Left forelimb (tissue), 1 donor: Measurements from ENCODE around the gene ENOX1.

Source experiments
- DNase-seq: peaks from one replicate; pipeline ENCODE4 v3.0.0-alpha.2; 2018; ENCODE audit warnings: low spot score

The ENOX1 gene

DNA sequence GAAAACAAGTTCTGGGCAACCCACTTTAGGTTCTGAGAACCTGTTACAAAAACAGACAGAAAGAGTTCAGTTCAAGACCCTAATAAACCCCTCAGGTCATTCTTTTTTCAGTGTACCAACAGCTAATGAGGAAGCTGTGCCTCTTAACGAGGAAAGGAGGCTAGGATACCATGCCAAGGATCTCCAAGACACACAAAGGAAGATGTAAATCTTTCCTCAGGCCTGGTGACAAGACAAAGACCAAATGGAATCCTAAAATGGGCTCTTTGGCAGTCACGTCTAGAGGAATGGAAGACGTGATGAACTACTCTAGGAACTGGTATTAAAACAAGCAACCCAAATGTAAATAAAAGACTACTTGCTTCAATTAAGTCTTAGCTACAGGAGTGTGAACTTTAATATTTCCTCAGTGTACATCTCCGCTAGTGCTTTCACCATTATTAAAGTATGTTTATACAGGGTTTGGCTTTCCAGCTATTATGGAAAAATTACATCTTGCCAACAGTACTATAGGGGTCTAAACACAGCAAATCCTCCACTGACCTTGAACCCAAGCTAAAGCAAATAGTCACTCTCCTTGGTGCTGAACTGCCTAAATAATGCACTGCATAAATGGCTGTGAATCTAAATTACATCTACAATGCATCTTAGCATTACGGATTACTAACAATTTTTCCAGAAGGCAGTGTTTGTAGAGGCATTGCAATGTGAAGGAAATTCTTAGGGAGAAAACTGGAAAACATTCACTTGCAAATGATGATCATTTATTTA, 42.3 kb downstream of the ENOX1 start:
- DNase-seq = no peak

DNA sequence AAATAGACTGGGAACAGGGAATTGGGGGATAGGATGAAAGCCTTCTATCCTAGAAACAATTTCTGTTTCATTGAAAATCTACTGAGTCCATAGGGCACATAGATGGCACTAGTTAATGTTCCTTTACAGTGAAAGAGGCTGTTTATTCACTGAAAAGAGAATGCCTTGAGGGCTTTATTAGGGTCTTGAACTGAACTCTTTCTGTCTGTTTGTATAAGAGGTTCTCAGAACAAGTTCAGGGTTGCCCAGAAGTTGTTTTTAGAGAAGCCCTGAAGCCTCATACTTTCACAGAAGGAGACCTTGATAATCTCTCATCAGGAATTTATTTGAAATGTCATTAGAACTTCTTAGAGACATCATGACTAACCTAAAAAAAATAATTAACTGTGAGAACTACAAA, 43.9 kb downstream of the ENOX1 start:
- no peak for DNase-seq

DNA sequence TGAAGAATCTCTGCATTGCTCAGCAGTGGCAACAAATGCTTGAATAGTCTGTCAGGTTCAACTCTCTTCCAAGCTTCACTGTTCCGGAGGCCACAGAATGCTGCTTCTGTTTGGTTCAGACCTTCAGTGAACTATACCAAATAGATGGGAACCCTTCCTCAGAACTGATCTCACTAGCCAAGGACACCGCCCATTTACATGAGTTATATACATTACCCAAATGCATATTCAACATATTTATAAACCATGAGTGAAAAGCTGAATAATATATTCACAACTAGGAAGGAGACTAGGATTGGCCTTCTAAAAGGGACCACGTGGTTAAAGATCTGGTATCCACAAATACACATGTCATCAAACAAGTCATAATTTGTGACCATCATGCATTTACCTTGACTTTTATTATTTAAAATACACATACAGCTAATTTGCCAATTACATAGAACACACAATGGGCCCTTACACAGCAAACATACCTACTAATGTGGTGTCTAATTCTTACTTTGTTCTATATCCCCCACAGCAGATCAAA, 49.3 kb downstream of the ENOX1 start:
- DNase-seq = no peak

DNA sequence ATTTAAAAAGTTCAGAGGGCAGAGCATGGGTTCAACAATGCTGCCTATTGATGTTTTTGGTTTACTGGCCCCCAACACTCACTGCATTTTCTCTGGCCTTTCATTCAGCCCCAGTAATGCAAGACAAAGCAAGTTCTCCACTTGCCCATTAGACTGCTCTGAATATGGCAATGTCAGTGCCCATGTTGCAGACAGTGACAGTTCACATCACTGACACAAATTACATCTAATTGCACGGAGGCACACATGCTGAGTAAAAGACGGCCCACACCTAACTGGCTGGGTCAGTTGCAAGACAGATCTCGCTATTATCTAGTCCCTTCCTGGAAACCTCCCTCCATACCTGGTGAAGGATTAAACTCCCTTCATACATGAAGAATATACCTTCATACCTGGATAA, 54.0 kb downstream of the ENOX1 start:
- DNase-seq = no peak

DNA sequence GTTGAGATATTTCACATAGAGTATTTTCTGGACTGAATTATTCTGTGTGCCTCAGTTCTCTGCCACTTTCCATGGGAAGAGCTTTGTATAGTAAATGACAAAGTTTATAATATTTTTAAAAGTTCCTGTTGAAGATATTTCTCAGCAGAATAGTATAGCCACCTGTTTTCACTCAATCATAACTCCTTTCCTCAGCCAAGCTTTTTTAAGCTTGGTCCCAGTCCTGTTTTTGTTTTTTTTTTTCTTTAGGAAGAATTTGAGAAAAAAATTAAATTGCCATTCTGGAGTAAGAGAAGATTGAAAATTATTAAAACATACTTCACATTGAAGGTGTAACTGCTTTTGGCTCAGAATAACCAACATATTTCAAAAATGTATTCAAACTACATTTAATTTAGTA, 55.5 kb downstream of the ENOX1 start:
- no peak for DNase-seq

DNA sequence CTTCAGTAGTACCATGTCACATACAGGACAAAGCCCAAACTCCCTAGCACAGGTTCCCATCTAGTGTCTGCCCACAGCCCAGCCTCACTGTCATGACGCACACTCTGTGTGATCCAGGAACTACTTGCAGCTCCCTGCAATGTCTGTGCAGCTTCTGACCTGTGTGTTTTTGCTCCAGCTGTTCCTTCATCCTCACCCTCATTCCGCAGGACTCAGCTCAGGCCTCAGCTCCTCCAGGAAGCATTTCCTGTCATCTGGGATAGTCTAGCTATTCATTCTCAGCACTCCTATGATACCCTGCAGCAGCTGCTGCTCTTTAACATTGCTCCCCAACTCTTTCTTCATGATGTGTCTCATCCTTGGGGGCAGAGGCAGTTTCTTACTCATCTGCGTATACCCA, 56.1 kb downstream of the ENOX1 start:
- DNase-seq = peak; percentile 68

DNA sequence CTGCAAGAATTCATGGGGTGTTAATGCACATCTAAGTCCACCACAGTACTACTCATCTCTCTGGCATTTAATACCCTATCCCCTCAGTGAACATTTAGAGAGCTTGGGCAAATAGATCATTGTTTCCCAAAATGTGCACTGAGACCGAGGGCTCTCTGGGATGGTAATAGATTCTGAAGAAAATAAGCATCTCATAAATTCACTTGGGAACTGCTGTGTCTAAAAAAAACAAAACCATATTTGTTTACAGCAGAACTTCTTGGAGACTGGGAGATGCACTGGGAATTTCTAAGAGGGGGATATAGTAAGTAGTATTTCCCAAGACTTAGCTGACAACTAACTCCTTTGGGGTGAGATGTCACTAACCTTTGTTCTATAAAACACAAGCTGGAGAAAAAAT, 58.4 kb downstream of the ENOX1 start:
- no peak for DNase-seq

DNA sequence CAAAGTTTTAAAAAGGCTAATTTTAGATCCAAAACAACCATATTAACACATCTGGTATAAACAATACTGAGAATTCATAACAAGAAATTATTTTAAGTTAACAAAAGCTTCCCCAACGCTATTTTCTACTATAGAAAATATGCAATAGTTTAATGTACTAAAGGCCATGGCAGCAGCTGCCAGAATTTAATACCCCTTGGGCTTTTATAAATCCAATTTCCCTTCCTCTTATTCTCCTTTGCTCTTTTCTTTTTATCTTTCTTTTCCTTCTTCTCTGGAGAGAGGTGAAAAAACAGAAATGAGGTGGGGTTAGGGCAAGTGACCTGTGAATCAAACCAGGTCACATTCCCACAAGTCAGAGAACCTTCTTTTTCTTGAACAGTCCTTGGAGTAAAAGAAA, 58.9 kb downstream of the ENOX1 start:
- no peak for DNase-seq

DNA sequence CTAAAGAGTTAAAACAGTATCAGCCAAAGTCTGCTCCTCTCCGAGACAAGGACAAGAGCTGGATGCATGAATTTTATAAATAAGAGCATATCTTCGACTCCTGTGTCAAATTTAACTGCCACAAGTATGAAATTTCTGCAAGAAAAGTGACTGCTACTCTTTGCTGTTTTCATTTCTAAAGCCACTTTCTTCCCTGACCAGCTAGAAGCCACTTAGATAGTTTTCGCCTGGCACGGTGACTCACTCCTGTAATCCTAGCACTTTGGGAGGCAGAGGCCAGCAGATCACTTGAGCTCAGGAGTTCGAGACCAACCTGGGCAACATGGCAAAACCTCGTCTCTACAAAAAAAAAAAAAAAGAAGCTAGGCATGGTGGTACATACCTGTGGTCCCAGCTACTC, 61.3 kb downstream of the ENOX1 start:
- DNase-seq = no peak

DNA sequence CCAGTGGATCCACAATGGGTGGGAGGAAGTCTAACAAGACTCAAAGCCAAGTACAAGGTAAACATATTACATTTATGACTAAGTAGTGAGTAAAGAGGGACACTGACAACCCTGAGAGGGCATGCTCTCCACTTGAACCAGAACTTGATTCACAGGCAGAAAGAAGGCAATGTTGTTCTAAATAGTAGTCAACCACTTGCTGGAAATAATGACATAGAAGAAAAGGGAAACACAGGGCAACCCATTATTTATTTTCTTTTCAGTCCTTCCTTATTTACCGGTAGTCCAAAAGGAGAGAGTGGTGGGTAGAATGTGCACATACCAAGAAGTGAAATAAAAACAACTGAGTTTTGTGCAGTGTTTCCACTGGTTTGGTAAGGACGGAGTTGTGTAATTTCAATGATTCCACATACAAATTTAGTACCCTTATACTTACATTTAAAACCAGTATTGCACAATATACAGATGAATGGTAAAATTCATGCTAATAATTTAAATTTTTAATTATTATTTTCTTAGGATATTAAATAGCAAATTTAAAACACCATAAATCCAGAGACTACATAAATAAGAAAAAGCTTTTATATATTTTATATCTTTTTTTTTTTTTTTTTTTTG, 65.9 kb downstream of the ENOX1 start:
- no peak for DNase-seq

DNA sequence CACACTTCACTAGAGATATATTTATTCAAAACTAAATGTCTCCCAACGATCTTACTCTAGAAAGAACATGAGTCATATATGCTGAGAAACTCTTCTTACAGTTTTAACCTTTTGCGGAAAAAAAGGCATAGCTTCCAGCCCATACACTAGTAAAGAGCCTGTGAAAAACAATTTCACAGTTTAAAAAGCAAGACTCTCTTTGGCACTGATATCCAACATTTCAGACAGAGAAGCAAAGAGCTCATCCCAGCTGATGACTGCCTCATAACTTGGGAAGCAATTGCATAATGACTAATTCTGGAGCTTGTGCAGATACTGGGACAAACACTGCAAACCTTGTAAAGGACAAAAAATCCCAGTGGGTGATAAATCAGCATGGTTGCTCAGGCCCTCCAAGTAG, 88.0 kb downstream of the ENOX1 start:
- no peak for DNase-seq

DNA sequence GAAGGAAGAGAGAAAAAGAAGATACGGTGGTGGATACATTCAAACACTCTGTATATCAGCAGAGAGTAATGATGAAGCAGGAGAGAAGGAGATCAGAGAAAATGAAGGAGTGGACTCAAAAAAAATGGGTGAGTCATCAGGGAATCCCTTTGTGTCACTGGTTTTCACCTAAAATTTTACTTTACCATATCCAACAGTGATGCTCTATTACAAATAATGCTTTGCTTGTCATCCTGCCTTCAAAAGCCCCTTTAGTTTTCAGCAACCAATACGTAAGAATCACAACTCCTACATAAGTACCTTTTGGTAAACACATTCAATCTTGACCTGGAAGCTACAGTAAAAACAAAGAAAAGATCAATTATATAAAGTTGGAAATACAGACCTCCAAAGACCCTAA, 88.8 kb downstream of the ENOX1 start:
- no peak for DNase-seq

DNA sequence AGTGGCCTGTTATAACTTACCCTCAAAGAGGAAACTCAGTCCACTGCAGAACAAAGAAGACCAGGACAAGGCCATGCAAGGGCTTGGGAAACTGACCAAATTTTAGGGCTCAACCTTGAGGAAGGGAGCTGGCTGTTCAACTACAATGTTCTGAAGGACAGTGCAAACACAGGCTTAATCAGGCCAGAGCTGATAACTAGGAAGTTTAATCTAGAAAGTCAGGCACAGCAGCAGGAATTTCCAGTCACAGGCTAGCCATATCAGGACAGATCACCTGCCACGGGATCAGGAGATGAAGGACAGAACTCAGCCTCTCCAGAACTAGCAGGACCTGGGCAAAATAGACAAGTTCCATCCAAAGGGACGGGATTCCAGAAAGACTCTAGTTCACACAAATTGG, 89.4 kb downstream of the ENOX1 start:
- DNase-seq = no peak

DNA sequence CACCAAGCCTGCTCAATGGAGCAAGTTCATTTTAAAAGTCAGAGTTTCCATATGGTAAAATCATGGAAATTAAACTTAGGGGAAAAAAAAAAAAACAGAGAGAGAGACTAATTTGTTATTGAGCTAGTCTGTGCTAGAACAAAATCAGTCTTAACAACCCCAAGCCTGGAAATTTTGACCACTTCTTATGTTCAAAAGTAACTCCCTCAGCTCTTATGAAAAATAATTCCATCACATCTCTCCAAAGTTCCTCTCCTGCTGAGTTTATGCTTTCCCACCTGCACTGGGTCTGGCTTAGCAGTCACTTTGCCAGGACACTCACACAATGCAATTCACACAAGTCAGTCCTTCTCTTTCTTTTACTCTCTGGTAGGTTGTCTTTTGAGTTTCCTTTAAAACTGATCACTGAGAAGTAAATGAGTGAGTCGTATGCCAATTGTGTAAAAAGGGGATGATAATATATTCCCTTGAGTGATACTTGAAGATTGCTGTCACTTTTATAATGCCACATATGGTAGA, 92.6 kb downstream of the ENOX1 start:
- DNase-seq = no peak

DNA sequence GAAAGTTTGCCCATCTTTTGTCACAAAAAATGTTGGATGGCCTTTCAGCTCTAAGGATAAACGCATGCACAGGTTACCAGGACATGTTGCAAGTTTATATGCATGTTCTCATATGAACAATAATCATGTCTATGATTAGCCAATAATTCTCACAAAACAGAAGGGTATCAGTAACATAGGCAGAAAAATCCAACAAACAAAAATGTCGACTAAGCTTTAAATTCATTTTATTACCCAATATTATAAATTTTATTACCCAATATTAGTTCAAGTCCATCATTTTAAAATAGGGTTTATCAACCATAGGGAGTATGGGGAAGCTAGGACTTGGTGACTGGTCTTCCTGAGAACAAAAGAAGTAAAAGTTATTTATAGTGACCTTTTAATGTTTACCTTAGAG, 93.1 kb downstream of the ENOX1 start:
- DNase-seq = no peak

DNA sequence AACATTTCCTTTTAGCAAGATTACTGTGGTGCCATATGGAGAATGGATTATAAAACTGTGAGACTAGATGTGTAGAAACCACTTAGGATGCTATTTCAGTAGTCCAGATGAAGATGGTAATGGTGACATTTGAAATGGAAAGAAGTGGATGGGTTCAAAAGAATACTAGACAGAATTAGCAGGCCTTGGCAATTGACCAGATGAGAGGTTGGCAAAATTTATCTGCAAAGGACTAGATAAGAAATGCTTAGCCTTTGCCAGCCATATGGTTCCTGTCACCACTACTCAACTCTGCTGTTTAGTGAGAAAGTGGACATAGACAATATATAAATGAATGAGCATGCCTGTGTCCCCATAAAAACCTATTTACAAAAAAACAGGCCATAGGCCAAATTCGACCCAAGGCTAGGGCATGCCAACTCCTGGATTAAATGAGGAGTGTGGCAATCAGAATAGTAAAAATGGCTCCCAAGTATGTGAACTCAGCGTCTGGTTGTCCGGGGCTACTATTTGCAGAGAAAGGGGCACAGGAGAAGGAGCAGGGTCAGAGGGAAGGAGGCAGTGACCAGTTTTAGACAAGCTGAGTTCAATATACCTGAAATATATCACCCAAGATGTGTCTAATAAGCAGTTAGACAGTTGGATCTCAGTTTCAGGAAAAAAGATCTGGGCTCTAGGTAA, 98.4 kb downstream of the ENOX1 start:
- no peak for DNase-seq

DNA sequence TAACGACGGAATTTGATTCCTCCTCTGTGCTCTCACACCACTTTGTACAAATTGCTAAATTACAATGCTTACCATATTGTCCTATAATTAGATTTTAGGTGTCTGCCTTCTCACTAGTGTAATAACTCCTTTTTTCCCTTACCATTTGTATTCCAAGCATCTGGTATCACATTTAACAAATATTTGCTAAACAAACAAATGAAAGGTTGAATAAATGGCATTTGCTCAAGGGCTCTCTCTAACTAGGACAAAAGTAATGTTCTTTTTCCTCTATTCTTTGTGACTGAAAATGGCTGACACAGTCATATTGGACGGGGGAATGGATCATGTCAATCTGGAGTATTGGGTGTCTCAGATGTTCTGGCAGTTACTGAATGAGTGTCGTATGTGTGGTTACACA, 99.7 kb downstream of the ENOX1 start:
- no peak for DNase-seq

DNA sequence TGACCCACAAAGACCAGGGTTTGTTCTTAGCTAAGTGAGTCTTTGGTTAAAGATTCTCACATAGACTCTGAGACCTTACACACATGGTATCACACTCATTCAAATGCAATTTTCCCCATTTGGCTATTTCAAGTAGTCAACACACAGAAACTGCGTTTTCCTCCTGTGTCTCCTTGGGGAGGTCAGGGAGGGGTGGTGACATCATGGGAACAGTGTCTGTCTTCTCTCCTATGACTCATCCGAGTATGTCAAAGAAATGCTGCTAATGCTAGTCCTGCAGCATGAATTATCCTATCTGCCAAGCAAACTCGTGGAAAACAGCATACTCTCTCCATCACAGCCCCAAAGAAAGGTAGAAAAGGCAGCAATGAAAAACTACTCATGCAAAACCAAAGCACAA, 100.2 kb downstream of the ENOX1 start:
- DNase-seq = peak; percentile 69

DNA sequence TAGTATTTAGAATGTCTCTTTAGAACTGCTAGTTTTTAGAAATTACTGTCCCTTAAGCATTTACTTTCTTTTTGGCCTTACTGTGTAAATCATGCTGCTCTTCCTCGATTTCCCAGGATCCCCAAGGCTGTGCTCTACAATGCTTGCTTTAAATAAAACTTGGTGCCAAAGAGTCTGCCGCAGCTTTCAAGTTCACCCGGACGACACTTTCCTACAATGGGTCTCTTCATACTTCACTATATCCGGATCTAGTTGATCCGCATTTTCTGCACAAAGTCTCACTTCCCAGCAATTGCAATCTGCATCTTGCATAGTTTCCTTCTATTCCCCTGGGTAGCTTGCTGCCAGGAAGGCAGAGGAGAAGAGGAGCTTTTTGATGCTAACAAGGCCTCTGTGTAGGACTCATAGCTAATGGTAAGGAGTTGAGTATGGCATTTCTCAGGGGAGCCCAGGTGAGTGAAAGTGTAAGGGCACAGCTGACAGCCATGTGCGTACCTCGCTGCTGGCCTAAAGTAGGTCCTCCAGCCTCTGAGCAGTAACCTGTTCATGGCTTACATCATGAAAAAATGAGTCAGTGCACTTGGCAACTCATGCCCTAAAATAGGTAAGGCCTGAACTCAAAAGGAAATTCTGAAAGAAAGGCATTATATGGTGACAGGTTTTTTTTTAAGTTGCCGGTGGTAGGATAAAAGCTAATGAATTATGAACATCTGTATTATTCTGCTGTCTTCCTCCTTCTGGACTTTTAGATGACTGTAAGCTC, 101.6 kb downstream of the ENOX1 start:
- no peak for DNase-seq

DNA sequence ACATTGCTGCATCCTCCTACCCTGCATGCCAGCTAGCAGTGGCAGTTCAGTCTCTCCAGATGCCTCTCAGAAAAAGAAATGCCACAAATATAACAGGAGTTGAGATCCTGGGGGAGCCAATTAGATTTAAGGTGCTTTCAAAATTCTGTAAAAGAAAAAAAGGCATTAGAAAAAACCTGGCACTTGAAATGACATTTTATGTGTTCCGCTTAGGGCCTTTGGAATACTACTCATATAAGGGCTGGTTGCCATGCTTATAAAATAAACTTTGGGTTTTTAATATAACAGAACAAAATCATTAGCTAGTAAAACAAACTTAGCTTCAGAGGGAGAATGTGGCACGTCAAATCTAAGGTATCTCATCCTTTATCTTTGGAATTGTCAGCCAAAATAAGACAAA, 104.1 kb downstream of the ENOX1 start:
- no peak for DNase-seq

DNA sequence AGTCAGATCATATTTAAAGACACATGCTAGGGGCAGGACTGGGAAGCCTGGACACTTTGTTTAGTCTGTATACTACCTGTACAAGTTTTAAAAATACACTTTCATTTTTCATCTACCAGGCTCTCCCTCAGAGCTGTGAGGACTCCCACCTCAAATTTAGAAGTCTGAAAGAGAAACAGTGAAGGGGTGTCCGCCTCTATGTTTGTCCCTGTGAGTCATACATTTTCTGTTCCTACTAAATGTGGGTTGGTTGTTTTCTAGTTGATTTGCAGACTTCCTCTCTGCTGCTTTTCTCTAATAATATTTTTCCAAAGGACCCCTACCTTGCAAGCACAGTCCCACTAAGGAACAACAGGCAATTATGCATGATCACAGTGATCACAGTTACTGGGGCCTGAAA, 110.5 kb downstream of the ENOX1 start:
- DNase-seq = no peak

DNA sequence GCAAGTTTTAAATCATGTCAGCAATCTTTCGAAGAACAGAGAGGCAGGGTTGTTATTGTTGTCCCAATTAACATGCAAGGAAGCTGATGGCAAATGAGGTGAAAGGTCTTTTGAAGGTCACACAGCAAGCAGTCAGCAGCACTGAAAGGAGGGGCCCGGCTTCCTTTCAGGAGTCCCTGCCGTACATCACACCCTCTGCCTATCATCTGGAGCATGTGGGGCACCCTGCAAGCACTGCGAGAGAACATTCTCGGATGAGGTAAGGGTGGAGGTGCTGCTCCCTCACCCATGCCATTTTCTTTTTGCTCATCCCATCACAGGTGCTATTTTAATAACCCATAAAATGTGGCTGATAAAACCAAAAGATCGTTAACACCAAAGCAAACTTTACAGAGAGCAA, 111.2 kb downstream of the ENOX1 start:
- no peak for DNase-seq
